WTC11 (cell line): ENCODE results near the gene CTNNA1. TPM values are rescaled to one million over a fixed set of nuclear protein-coding genes. Genes with fewer than 3 reads are reported as not detected.

ENCODE experiments used
- ATAC-seq: fragments of 200-7000 bp; cut with Tn5 transposase; 2 replicates; pipeline ENCODE4 v1.10.0; 2021; ENCODE audit warnings: mild to moderate bottlenecking, moderate library complexity
- CTCF ChIA-PET: fragments of 300-600 bp; sonication (Branson Sonifier 250); formaldehyde crosslinking; loops from one replicate; lab custom pipeline; 2021; ENCODE audit warnings: antibody characterized with exemption; lab: Charles Lee
- POLR2A ChIA-PET: fragments of 350-600 bp; sonication (Branson Sonifier 250); formaldehyde crosslinking; loops from one replicate; lab custom pipeline; 2021; ENCODE audit warnings: antibody characterized with exemption; lab: Charles Lee
- DNase-seq: peaks from one replicate; pipeline ENCODE4 v3.0.0; 2021; ENCODE audit warnings: low spot score
- H3K27ac Mint-ChIP-seq: 2 replicates; pipeline ENCODE4 v1.8.0; 2021; ENCODE audit warnings: mixed read lengths
- H3K27me3 Mint-ChIP-seq: 2 replicates; pipeline ENCODE4 v1.8.0; 2021; ENCODE audit warnings: low read depth, mild to moderate bottlenecking, moderate library complexity, mixed read lengths
- H3K36me3 Mint-ChIP-seq: 2 replicates; pipeline ENCODE4 v1.8.0; 2021; ENCODE audit warnings: mixed read lengths
- H3K4me1 Mint-ChIP-seq: 2 replicates; pipeline ENCODE4 v1.8.0; 2022; ENCODE audit warnings: mixed read lengths
- H3K4me3 Mint-ChIP-seq: 2 replicates; pipeline ENCODE4 v1.8.0; 2021; ENCODE audit warnings: mild to moderate bottlenecking, moderate library complexity, mixed read lengths
- H3K9me3 Mint-ChIP-seq: 2 replicates; pipeline ENCODE4 v1.8.0; 2021; ENCODE audit warnings: mixed read lengths
- CREB1 ChIP-seq: sonication (generic); formaldehyde crosslinking; IDR thresholded peaks from 2 replicates; pipeline ENCODE4 v1.8.0; 2023; ENCODE audit warnings: mild to moderate bottlenecking, missing genetic modification reagents
- CREM ChIP-seq: sonication (generic); formaldehyde crosslinking; IDR thresholded peaks from 2 replicates; pipeline ENCODE4 v1.8.1; 2022; ENCODE audit warnings: mild to moderate bottlenecking, missing genetic modification reagents, moderate library complexity
- ELF4 ChIP-seq: sonication (generic); formaldehyde crosslinking; IDR thresholded peaks from 2 replicates; pipeline ENCODE4 v1.8.1; 2022; ENCODE audit warnings: low read depth, mild to moderate bottlenecking, moderate library complexity, missing genetic modification reagents
- EMX1 ChIP-seq: fragments of 250-450 bp; sonication (Bioruptor Pico); IDR thresholded peaks from 2 replicates; pipeline ENCODE4 v1.8.0; 2021; ENCODE audit warnings: mild to moderate bottlenecking
- FOXK1 ChIP-seq: sonication (generic); formaldehyde crosslinking; IDR thresholded peaks from 2 replicates; pipeline ENCODE4 v1.8.0; 2022; ENCODE audit warnings: mild to moderate bottlenecking, moderate library complexity, missing genetic modification reagents
- MYBL2 ChIP-seq: sonication (generic); formaldehyde crosslinking; IDR thresholded peaks from 2 replicates; pipeline ENCODE4 v1.8.1; 2023; ENCODE audit warnings: mild to moderate bottlenecking, moderate library complexity, missing genetic modification reagents
- SP1 ChIP-seq: sonication (generic); formaldehyde crosslinking; conservative IDR thresholded peaks from 2 replicates; pipeline ENCODE4 v1.8.1; 2022; ENCODE audit warnings: missing genetic modification reagents
- ZNF219 ChIP-seq: sonication (generic); formaldehyde crosslinking; IDR thresholded peaks from 2 replicates; pipeline ENCODE4 v1.8.0; 2023; ENCODE audit warnings: missing genetic modification reagents, mild to moderate bottlenecking, borderline replicate concordance
- ZNF263 ChIP-seq: sonication (generic); formaldehyde crosslinking; IDR thresholded peaks from 2 replicates; pipeline ENCODE4 v1.8.1; 2022; ENCODE audit warnings: low read depth, mild to moderate bottlenecking, moderate library complexity, missing genetic modification reagents
- total RNA-seq: library from RNA; stranded (reverse); gene quantifications from 3 replicates; pipeline ENCODE4 v1.2.3, GENCODE V29; 2021
- TF ChIP-seq, protein P1 (sequence below): sonication (generic); formaldehyde crosslinking; IDR thresholded peaks from 2 replicates; pipeline ENCODE4 v1.8.0; 2022; ENCODE audit warnings: missing genetic modification reagents
- TF ChIP-seq, protein P2 (sequence below): sonication (generic); formaldehyde crosslinking; IDR thresholded peaks from 2 replicates; pipeline ENCODE4 v1.8.1; 2022; ENCODE audit warnings: low read depth, missing genetic modification reagents, borderline replicate concordance
- TF ChIP-seq, protein P3 (sequence below): sonication (generic); formaldehyde crosslinking; IDR thresholded peaks from 2 replicates; pipeline ENCODE4 v1.8.1; 2023; ENCODE audit warnings: mild to moderate bottlenecking, missing genetic modification reagents
- TF ChIP-seq, protein P4 (sequence below): fragments of 250-450 bp; sonication (Bioruptor Pico); IDR thresholded peaks from 2 replicates; pipeline ENCODE4 v1.8.0; 2021; ENCODE audit warnings: mild to moderate bottlenecking
- TF ChIP-seq, protein P5 (sequence below): sonication (generic); formaldehyde crosslinking; IDR thresholded peaks from 2 replicates; pipeline ENCODE4 v1.8.0; 2022; ENCODE audit warnings: mild to moderate bottlenecking, missing genetic modification reagents
- TF ChIP-seq, protein P6 (sequence below): sonication (generic); formaldehyde crosslinking; IDR thresholded peaks from 2 replicates; pipeline ENCODE4 v1.8.0; 2022; ENCODE audit warnings: mild to moderate bottlenecking, missing genetic modification reagents
- TF ChIP-seq, protein P7 (sequence below): fragments of 250-450 bp; sonication (Bioruptor Pico); IDR thresholded peaks from 2 replicates; pipeline ENCODE4 v1.9.0; 2021; ENCODE audit warnings: mild to moderate bottlenecking
- TF ChIP-seq, protein P8 (sequence below): sonication (generic); formaldehyde crosslinking; IDR thresholded peaks from 2 replicates; pipeline ENCODE4 v1.8.1; 2022; ENCODE audit warnings: missing genetic modification reagents, borderline replicate concordance
- TF ChIP-seq, protein P9 (sequence below): sonication (generic); formaldehyde crosslinking; IDR thresholded peaks from 2 replicates; pipeline ENCODE4 v1.8.1; 2022; ENCODE audit warnings: mild to moderate bottlenecking, missing genetic modification reagents, moderate library complexity, borderline replicate concordance

CTNNA1 gene
- total RNA-seq, 1 experiment from 2014 or later: 309 TPM

DNA sequence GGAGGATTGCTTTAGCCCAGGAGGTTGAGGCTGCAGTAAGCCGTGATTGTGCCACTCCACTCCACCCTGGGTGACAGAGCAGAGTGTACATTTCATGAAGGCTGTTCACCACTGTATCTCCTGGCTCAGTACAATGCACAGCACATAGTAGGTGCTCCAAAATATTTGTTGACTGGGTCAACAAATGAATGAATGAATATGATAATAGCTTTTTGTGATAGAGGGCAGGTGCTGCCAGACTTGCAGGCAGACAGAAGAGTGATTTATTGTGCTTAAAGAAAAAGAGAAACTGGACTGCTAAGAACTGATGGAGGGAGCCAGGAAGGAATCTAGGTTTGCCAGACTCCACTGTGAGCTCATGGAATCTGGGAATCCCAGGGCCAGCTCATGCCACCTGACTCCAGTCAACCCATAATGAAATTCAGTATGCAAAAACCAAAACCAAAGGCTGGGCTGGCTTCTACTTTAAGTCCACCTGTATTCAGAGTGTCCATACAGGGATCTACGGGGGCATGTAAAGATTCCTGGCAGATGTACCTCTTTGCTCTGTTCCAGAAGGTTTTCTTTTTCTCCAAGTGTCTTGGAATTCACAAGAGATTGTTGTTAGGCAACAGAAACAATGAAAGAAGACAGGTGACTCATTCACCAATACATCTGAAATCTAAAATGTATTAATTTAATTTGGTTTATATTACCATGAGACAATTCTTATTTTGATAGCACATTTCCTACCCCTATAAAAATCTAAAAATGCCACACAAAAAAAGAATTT lies 15.5 kb upstream of the CTNNA1 start (continued):
- TF ChIP-seq, protein P1, sequence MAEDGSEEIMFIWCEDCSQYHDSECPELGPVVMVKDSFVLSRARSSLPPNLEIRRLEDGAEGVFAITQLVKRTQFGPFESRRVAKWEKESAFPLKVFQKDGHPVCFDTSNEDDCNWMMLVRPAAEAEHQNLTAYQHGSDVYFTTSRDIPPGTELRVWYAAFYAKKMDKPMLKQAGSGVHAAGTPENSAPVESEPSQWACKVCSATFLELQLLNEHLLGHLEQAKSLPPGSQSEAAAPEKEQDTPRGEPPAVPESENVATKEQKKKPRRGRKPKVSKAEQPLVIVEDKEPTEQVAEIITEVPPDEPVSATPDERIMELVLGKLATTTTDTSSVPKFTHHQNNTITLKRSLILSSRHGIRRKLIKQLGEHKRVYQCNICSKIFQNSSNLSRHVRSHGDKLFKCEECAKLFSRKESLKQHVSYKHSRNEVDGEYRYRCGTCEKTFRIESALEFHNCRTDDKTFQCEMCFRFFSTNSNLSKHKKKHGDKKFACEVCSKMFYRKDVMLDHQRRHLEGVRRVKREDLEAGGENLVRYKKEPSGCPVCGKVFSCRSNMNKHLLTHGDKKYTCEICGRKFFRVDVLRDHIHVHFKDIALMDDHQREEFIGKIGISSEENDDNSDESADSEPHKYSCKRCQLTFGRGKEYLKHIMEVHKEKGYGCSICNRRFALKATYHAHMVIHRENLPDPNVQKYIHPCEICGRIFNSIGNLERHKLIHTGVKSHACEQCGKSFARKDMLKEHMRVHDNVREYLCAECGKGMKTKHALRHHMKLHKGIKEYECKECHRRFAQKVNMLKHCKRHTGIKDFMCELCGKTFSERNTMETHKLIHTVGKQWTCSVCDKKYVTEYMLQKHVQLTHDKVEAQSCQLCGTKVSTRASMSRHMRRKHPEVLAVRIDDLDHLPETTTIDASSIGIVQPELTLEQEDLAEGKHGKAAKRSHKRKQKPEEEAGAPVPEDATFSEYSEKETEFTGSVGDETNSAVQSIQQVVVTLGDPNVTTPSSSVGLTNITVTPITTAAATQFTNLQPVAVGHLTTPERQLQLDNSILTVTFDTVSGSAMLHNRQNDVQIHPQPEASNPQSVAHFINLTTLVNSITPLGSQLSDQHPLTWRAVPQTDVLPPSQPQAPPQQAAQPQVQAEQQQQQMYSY (CRISPR knock-in tag): no peak
- TF ChIP-seq EMX1 (CRISPR knock-in tag): no peak

DNA sequence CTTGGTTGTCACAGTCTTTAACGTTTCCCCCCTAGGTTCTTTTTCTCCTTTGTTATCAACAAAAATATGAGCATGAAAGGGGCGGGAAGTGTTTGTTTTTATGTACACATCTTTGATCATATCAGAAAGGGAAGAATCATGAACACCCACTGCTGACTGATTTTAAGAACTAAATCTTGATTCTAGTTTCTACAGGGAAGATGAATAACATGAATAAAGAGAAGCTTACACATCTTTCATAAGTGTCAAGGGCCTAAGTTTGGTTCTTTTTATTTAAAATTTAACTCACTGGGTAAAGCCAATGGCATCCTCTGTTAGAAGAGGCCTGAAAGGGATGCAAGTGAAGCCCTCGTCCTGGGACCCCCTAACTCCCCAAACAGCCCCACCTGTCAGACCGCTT lies 14.8 kb upstream of the CTNNA1 start:
- H3K4me3 Mint-ChIP-seq: no peak overlapping the region
- peaks cover 23% of the 10 kb centered on the region for H3K4me1 Mint-ChIP-seq
- DNase-seq (no peak), ATAC-seq (no peak)
- peak overlapping the region; percentile 41; the same call in 1 of the 2 replicates for H3K27ac Mint-ChIP-seq
- ChIA-PET CTCF (interaction anchor here (0.8 kb wide), 1 partner anchor 13 kb away, joined by 3 read pairs; no protein-coding TSS in a partner anchor), POLR2A (no interaction called here)
- H3K9me3 Mint-ChIP-seq: peaks cover 4% of the 10 kb centered on the region; the same call in 1 of the 2 replicates
- H3K36me3 Mint-ChIP-seq: no peaks in the 10 kb centered on the region
- no peaks in the 10 kb centered on the region; the same call in 1 of the 2 replicates for H3K27me3 Mint-ChIP-seq
- TF ChIP-seq, protein P2, sequence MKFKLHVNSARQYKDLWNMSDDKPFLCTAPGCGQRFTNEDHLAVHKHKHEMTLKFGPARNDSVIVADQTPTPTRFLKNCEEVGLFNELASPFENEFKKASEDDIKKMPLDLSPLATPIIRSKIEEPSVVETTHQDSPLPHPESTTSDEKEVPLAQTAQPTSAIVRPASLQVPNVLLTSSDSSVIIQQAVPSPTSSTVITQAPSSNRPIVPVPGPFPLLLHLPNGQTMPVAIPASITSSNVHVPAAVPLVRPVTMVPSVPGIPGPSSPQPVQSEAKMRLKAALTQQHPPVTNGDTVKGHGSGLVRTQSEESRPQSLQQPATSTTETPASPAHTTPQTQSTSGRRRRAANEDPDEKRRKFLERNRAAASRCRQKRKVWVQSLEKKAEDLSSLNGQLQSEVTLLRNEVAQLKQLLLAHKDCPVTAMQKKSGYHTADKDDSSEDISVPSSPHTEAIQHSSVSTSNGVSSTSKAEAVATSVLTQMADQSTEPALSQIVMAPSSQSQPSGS: no peak
- TF ChIP-seq CREB1 (CRISPR knock-in tag) (no peak), SP1 (CRISPR knock-in tag) (no peak), MYBL2 (no peak), EMX1 (CRISPR knock-in tag) (no peak), ZNF263 (no peak), FOXK1 (CRISPR knock-in tag) (no peak), ELF4 (CRISPR knock-in tag) (no peak), ZNF219 (CRISPR knock-in tag) (no peak), CREM (no peak)
- TF ChIP-seq, protein P3, sequence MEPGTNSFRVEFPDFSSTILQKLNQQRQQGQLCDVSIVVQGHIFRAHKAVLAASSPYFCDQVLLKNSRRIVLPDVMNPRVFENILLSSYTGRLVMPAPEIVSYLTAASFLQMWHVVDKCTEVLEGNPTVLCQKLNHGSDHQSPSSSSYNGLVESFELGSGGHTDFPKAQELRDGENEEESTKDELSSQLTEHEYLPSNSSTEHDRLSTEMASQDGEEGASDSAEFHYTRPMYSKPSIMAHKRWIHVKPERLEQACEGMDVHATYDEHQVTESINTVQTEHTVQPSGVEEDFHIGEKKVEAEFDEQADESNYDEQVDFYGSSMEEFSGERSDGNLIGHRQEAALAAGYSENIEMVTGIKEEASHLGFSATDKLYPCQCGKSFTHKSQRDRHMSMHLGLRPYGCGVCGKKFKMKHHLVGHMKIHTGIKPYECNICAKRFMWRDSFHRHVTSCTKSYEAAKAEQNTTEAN (CRISPR knock-in tag): no peak
- TF ChIP-seq, protein P4, sequence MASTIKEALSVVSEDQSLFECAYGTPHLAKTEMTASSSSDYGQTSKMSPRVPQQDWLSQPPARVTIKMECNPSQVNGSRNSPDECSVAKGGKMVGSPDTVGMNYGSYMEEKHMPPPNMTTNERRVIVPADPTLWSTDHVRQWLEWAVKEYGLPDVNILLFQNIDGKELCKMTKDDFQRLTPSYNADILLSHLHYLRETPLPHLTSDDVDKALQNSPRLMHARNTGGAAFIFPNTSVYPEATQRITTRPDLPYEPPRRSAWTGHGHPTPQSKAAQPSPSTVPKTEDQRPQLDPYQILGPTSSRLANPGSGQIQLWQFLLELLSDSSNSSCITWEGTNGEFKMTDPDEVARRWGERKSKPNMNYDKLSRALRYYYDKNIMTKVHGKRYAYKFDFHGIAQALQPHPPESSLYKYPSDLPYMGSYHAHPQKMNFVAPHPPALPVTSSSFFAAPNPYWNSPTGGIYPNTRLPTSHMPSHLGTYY (CRISPR knock-in tag): no peak
- TF ChIP-seq, protein P5, sequence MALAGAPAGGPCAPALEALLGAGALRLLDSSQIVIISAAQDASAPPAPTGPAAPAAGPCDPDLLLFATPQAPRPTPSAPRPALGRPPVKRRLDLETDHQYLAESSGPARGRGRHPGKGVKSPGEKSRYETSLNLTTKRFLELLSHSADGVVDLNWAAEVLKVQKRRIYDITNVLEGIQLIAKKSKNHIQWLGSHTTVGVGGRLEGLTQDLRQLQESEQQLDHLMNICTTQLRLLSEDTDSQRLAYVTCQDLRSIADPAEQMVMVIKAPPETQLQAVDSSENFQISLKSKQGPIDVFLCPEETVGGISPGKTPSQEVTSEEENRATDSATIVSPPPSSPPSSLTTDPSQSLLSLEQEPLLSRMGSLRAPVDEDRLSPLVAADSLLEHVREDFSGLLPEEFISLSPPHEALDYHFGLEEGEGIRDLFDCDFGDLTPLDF (CRISPR knock-in tag): no peak
- TF ChIP-seq, protein P6, sequence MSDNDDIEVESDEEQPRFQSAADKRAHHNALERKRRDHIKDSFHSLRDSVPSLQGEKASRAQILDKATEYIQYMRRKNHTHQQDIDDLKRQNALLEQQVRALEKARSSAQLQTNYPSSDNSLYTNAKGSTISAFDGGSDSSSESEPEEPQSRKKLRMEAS (CRISPR knock-in tag): no peak
- TF ChIP-seq, protein P7, sequence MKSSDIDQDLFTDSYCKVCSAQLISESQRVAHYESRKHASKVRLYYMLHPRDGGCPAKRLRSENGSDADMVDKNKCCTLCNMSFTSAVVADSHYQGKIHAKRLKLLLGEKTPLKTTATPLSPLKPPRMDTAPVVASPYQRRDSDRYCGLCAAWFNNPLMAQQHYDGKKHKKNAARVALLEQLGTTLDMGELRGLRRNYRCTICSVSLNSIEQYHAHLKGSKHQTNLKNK (CRISPR knock-in tag): no peak
- TF ChIP-seq, protein P8, sequence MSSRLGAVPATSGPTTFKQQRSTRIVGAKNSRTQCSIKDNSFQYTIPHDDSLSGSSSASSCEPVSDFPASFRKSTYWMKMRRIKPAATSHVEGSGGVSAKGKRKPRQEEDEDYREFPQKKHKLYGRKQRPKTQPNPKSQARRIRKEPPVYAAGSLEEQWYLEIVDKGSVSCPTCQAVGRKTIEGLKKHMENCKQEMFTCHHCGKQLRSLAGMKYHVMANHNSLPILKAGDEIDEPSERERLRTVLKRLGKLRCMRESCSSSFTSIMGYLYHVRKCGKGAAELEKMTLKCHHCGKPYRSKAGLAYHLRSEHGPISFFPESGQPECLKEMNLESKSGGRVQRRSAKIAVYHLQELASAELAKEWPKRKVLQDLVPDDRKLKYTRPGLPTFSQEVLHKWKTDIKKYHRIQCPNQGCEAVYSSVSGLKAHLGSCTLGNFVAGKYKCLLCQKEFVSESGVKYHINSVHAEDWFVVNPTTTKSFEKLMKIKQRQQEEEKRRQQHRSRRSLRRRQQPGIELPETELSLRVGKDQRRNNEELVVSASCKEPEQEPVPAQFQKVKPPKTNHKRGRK (CRISPR knock-in tag): no peak
- TF ChIP-seq, protein P9, sequence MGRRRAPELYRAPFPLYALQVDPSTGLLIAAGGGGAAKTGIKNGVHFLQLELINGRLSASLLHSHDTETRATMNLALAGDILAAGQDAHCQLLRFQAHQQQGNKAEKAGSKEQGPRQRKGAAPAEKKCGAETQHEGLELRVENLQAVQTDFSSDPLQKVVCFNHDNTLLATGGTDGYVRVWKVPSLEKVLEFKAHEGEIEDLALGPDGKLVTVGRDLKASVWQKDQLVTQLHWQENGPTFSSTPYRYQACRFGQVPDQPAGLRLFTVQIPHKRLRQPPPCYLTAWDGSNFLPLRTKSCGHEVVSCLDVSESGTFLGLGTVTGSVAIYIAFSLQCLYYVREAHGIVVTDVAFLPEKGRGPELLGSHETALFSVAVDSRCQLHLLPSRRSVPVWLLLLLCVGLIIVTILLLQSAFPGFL (CRISPR knock-in tag): no peak
